ENCODE data around the gene NUP153.

DNA sequence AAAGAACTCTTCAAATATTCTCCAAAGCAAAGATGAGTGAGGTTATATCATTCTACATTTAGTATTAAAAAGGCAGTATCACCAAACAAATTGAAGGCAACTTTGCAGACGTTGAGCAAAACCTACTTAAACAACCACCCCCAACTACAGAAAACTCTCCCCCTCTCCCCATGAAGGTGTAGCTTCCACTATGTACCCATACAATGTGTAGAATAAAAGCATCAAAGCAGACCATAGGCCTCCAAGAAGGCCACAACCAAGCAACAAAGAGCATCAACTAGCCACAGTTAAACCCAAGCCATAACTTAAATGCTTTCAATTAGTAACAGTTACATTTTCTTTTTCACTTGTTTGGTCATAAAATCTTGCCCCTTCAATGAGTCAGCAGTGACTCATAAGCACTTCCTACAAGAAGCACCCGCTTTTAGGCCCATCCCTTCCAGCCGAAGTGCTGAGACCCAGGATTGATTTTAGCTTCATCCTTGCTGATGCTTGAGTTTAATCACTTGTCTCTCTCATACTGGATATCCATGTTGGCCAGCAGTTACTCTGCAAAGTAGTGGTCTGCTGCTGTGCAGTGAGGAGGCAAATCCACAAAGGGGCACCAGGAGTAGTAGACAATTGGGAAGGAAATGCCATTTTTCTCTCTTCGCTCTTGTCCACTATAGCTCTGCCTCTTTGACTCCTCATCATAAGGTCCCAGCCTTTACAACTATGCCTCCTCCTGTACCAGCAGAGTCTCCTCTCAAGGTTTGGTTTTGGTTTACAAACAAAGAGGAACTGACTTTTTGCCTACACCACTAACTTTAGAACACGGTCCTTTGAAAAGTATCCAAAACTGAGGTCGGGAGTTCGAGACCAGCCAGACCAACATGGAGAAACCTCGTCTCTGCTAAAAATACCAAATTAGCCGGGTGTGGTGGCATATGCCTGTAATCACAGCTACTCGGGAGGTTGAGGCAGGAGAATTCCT lies 8.4 kb upstream of the NUP153 start:
- TF ChIP-seq, protein P1, sequence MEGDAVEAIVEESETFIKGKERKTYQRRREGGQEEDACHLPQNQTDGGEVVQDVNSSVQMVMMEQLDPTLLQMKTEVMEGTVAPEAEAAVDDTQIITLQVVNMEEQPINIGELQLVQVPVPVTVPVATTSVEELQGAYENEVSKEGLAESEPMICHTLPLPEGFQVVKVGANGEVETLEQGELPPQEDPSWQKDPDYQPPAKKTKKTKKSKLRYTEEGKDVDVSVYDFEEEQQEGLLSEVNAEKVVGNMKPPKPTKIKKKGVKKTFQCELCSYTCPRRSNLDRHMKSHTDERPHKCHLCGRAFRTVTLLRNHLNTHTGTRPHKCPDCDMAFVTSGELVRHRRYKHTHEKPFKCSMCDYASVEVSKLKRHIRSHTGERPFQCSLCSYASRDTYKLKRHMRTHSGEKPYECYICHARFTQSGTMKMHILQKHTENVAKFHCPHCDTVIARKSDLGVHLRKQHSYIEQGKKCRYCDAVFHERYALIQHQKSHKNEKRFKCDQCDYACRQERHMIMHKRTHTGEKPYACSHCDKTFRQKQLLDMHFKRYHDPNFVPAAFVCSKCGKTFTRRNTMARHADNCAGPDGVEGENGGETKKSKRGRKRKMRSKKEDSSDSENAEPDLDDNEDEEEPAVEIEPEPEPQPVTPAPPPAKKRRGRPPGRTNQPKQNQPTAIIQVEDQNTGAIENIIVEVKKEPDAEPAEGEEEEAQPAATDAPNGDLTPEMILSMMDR (IDR thresholded peaks at IDR 0.05), result no peak
- no peak for TF ChIP-seq POLR2A (IDR thresholded peaks at IDR 0.05)
- TF ChIP-seq POLR2AphosphoS5 (IDR thresholded peaks at IDR 0.05), result no peak
- TF ChIP-seq EP300 (IDR thresholded peaks at IDR 0.05), result no peak

Measured in sigmoid colon (tissue), 4 donors.